ENCODE data around the gene UNKL. TPM values are rescaled to one million over a fixed set of nuclear protein-coding genes. Genes with fewer than 3 reads are reported as not detected.

UNKL gene
- total and polyA plus RNA-seq, 2 donors (not counting 1 experiment from before 2014, with no cell fraction given) = 53.9 to 178 TPM

- intact Hi-C loops (cut with micrococcal nuclease) = loop anchor here (2.0 to 5.0 kb wide), 2 partner anchors 33 to 41 kb away; partner anchors contain the start of genes UNKL and UQCC4
- WGBS (ENCODE audit: insufficient coverage) = 3% methylated on average over 72 of the region's 95 CpGs
- Histone ChIP-seq H3K27me3 (replicated peaks in 1 of 4; ENCODE audit: control extremely low read depth in 1 of 4, control insufficient read depth in 3 of 4, insufficient read depth in 4 of 4, low read length in 3 of 4) (no peaks in the 10 kb centered on the region), H3K36me3 (replicated peaks in 1 of 2; ENCODE audit: control extremely low read depth in 1 of 2, control insufficient read depth in 1 of 2, extremely low read depth in 1 of 2, insufficient read depth in 2 of 2, low read length in 1 of 2) (peaks cover 0 to 45% of the 10 kb centered on the region in 2 experiments), H3K79me2 (ENCODE audit: control insufficient read depth, insufficient read depth, low read length) (peaks cover 53% of the 10 kb centered on the region), H3K4me3 (ENCODE audit: control extremely low read depth in 1 of 5, extremely low read depth in 1 of 5, insufficient read depth in 1 of 5, low read depth in 2 of 5, low read length in 4 of 5) (peak overlapping the region in 4 of 5 experiments; percentile 15 to 52 (median 46)), H2AFZ (ENCODE audit: insufficient read depth, low read depth, low read length, poor library complexity, severe bottlenecking) (no peak overlapping the region), H3K9me3 (ENCODE audit: control extremely low read depth in 1 of 3, control insufficient read depth in 2 of 3, insufficient read depth in 1 of 3, low read length in 2 of 3) (no peaks in the 10 kb centered on the region), H3K4me1 (ENCODE audit: control insufficient read depth in 2 of 2, insufficient read depth in 2 of 2, low read length in 2 of 2) (peaks cover 10 to 14% of the 10 kb centered on the region in 2 donors), H4K20me1 (ENCODE audit: control insufficient read depth, insufficient read depth, low read length, poor library complexity, severe bottlenecking) (peaks cover 95% of the 10 kb centered on the region), H3K4me2 (replicated peaks; ENCODE audit: low read depth, low read length, poor library complexity, severe bottlenecking) (peak overlapping the region; percentile 92), H3K9ac (ENCODE audit: low read length) (peak overlapping the region; percentile 60), H3K27ac (ENCODE audit: low read length in 2 of 2) (peak overlapping the region in 1 of 2 donors; percentile 33)
- Mint-ChIP-seq H3K27ac (no peak overlapping the region), H3K9me3 (ENCODE audit: insufficient read depth) (no peaks in the 10 kb centered on the region), H3K4me1 (peaks cover 15% of the 10 kb centered on the region), H3K27me3 (no peaks in the 10 kb centered on the region), H3K4me3 (peak overlapping the region; percentile 81)
- ATAC-seq (ENCODE audit: low read depth) (peak; percentile 78), DNase-seq (peak; percentile 78)
- CTCF ChIA-PET = interaction anchor here (0.5 to 3.1 kb wide), 4 partner anchors 8 to 37 kb away, joined by 3 to 17 read pairs (median 4); no protein-coding TSS in a partner anchor
- TF ChIP-seq EZH2 (IDR thresholded peaks at IDR 0.05; ENCODE audit: borderline replicate concordance, insufficient read depth, low read depth, low read length, poor library complexity, severe bottlenecking) = no peak
- TF ChIP-seq, protein P1, sequence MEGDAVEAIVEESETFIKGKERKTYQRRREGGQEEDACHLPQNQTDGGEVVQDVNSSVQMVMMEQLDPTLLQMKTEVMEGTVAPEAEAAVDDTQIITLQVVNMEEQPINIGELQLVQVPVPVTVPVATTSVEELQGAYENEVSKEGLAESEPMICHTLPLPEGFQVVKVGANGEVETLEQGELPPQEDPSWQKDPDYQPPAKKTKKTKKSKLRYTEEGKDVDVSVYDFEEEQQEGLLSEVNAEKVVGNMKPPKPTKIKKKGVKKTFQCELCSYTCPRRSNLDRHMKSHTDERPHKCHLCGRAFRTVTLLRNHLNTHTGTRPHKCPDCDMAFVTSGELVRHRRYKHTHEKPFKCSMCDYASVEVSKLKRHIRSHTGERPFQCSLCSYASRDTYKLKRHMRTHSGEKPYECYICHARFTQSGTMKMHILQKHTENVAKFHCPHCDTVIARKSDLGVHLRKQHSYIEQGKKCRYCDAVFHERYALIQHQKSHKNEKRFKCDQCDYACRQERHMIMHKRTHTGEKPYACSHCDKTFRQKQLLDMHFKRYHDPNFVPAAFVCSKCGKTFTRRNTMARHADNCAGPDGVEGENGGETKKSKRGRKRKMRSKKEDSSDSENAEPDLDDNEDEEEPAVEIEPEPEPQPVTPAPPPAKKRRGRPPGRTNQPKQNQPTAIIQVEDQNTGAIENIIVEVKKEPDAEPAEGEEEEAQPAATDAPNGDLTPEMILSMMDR (IDR thresholded peaks at IDR 0.05) = no peak
- POLR2A ChIA-PET = interaction anchor here (1.5 kb wide), 1 partner anchor 41 kb away, joined by 8 read pairs; the partner anchor contains the start of gene UQCC4
These were observed 35.0 kb downstream of the UNKL start for GRCh38 chr16:1379304-1380076.

All from B cell (primary cell).